ENCODE measurements around the gene COLEC11. TPM values are rescaled to one million over a fixed set of nuclear protein-coding genes. Genes with fewer than 3 reads are reported as not detected.
A peak's percentile ranks its signal among the peaks of the same experiment; 100 is the strongest.

Gene COLEC11
- total RNA-seq, 1 donor from 2014 or later = 0.85 TPM

GRCh38 chr2:3585261-3586109 is 9.4 kb upstream of the COLEC11 start:
- peak; percentile 68 for DNase-seq

GRCh38 chr2:3586220-3586619 is 8.7 kb upstream of the COLEC11 start:
- no peak for DNase-seq

DNA sequence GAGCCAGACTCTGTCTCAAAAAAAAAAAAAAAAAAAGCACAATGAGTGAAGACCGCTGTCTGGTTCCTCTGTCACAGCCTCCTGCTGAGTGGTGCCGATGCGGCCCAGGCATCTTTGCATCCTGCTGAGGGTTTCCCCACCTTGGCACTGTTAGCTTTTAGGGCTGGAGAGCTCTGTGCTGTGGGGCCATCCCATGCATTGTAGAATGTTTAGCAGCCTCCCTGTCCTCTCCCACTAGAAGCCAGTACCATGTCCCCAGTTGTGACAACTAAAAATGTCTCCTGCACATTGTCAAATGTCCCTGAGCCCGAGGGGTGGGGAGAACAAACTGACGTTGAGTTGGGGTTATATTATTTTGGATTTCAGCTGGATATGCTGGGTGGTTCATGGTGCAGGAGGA is 7.9 kb upstream of the COLEC11 start:
- no peak for DNase-seq

- no peak for DNase-seq
Observed at GRCh38 chr2:3587432-3587831, 7.5 kb upstream of the COLEC11 start.

DNA sequence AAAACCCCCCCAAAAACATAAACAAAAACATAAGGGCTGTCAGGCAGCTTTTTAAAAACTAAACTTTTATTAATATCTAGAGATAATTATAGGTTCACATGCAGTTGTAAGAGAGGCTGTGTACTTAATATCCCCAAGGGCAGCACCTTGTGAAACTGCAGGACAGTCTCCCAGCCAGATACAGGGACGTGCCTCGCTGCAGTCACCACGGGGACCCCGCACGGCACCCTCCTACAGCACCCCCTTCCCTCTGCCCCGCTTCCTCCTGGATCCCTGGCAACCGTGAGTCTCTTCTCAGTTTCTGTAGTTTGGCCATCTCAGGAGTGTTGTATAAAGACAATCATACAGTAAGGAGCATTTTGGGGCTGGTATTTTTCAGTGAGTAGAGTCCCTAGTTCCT is 6.8 kb upstream of the COLEC11 start:
- DNase-seq = no peak

- DNase-seq = no peak
Observed at GRCh38 chr2:3589086-3589485, 5.8 kb upstream of the COLEC11 start.

- DNase-seq = no peak
Observed at GRCh38 chr2:3595404-3595803, 492 bp downstream of the COLEC11 start.

DNA sequence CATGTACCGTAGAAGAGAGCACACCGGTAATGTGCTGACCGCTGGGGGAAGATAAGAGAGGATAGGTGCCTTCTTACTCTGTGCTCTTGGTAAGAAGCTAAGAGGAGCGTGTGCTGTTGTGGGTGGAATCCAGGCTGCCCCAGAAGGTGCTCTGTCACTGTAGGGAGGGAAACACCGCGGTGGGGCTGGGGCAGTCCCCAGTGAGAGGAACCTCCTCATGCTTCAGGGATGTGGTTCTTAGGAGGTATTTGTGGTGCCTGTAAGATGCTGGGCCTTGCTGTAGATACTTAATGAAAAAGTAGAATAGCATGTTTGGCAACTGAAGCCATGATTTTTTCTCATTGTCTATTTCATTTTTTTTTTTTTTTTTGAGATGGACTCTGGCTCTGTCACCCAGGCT is 1.1 kb downstream of the COLEC11 start:
- no peak for DNase-seq

DNA sequence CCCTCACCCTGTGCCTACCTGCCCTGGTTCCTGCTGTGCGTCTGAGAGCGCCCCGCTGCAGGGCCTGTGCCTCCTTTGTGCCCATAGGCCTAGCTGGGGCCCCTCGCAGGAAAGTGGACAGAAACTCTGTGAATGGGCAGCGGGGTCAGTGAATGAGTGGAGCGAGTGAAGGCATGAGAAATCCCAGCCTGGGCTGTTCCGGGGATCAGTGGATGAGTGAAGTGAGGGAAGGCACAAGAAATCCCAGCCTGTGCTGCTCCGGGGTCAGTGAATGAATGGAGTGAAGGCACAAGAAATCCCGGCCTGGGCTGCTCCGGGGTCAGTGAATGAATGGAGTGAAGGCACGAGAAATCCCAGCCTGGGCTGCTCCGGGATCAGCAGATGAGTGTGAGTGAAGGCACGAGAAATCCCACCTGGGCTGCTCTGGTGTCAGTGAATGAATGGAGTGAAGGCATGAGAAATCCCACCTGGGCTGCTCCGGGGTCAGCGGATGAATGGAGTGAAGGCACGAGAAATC is 2.0 kb downstream of the COLEC11 start:
- no peak for DNase-seq

GRCh38 chr2:3597567-3597966 is 2.7 kb downstream of the COLEC11 start:
- DNase-seq = no peak

GRCh38 chr2:3598197-3598910 is 3.4 kb downstream of the COLEC11 start:
- no peak for DNase-seq

DNA sequence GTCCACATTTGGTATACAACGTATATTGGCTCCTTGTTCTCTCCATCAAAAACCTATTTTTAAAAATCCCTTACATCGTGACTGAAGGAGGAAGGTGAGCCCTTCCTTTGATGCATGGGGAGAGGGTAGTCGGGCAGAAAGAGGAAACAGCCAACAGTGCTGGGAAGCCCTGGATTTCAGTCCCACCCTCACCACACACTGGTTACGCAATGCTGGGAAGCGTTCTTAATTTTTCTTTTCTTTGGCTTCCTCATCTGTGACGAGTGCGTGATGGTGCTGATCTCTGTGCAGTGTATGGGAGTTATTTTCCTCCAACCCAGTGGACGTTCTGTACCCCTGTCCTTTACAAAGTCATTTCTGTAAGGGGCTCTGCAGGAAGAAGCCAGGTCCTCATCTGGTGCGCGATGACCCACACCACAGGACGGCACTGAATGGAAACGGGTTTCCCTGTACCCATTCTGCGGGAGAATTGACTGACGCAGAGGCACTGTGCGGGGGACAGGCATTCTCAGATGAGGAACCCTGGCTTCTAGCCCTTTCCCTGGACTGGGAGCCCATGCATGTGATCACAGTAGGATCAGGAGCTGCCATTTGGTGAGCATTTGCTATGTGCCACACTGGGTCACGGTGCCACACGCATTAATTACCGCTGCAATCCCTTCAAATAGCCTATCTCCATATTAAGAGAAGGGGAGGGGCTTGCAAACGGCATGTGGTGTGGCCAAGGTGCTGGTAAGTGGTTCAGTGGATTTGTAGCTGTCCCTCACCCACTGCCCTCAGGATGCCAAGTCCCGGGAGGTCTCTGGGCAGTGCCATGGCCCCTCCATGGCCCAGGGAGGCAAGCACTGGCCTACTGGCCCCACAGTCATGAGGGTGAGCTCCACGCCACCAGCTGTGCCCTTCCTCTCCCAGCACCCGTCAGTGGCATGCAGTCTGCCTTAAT is 4.3 kb downstream of the COLEC11 start:
- no peak for DNase-seq

GRCh38 chr2:3600256-3600855 is 5.4 kb downstream of the COLEC11 start:
- no peak for DNase-seq

- DNase-seq = no peak
Observed at GRCh38 chr2:3601561-3602271, 6.8 kb downstream of the COLEC11 start.

- no peak for DNase-seq
Observed at GRCh38 chr2:3602553-3603339, 7.8 kb downstream of the COLEC11 start.

DNA sequence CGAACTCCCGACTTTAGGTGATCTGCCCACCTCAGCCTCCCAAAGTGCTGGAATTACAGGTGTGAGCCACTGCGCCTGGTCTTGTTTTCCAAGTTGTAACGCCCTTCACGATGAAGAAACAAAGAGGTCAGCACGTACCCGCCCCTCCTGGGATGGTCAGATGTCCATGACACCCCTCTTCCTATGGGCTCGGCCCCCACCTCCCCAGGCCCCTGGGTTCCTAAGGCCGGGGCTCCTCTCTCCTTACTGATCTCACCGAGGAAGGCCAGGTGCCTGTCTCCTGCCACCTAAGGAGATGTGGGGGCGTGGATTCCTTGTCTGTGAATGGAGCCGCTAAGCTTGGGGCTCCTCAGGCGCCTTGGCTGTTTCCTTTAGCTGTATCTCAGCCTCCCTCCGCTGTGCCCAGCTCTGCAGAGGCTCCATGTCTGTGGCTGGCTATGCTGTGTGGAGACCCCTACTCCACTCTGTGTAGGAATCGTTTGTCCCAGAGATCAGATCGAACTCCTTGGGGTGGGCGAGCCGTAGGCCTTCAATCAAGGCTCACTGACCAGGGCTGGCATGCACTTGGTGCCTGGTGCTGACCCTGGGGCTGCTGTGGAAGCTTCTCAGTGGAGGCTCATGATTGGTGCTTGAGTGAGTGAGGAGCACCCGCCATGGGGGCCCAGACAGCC is 8.8 kb downstream of the COLEC11 start:
- no peak for DNase-seq

GRCh38 chr2:3604207-3604877 is 9.4 kb downstream of the COLEC11 start:
- DNase-seq = no peak

DNA sequence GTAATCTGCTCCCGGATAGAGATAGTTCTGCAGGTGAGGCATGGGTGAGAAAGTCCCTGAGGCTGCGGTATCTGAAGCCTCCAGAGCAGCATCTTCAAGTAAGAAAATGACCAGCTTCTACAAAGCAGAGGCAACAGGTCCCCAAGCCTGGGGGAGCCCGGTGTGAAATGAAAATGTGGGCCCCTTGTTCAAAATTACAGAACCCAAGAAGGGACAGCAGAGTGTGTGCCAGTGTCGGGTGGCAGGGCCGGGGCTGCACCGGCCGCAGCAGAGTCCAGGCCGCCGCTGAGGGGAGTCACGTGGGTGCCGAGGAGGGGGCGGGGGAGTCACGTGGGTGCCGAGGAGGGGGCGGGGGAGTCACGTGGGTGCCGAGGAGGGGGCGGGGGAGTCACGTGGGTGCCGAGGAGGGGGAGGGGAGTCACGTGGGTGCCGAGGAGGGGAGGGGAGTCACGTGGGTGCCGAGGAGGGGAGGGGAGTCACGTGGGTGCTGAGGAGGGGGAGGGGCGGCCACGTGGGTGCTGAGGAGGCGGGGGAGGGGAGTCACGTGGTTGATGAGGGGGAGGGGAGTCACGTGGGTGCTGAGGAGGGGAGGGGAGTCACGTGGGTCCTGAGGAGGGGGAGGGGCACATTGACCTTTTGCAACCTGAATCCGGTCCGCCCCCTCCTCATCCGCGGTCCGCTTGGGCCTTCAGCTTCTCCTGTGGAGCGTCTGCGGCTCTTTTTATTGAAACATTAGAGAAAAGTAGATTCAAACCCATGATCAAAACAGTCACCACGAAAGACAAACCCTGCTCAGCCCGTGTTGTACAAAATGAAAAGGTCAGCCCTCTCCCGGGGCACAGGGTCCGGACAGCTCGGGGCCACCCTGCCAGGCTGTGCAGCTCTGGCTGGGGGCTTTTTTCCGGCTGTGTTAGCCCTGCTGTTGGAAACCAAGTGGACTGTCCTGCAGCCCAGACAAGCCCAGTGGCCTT is 10.4 kb downstream of the COLEC11 start:
- DNase-seq = no peak
